ENCODE data around the gene A3GALT2. TPM values are rescaled to one million over a fixed set of nuclear protein-coding genes. Genes with fewer than 3 reads are reported as not detected.

A3GALT2 gene
- total RNA-seq, 1 experiment from 2014 or later, result not detected

- no peak for TF ChIP-seq STAT6 (CRISPR knock-in tag; conservative IDR thresholded peaks at IDR 0.05; ENCODE audit: low read depth)
- TF ChIP-seq ZBTB21 (CRISPR knock-in tag; IDR thresholded peaks at IDR 0.05; ENCODE audit: borderline replicate concordance), result no peak
These were observed 40.7 kb downstream of the A3GALT2 start (continued) for GRCh38 chr1:33280091-33280661.

GRCh38 chr1:33277488-33278084 lies 43.3 kb downstream of the A3GALT2 start:
- ChIA-PET POLR2A (no interaction called here), CTCF (interaction anchor here (0.9 to 2.8 kb wide), 3 partner anchors 17 to 140 kb away, joined by 3 to 13 read pairs (median 3); no protein-coding TSS in a partner anchor)
- H3K27ac Mint-ChIP-seq, result no peak overlapping the region

GRCh38 chr1:33276573-33277298 lies 44.2 kb downstream of the A3GALT2 start:
- Mint-ChIP-seq H3K36me3 (peaks cover 13% of the 10 kb centered on the region), H3K27ac (no peak overlapping the region), H3K4me1 (peaks cover 26% of the 10 kb centered on the region), H3K4me3 (no peak overlapping the region), H3K27me3 (ENCODE audit: low read depth) (no peaks in the 10 kb centered on the region), H3K9me3 (no peaks in the 10 kb centered on the region)
- no peak for ATAC-seq
- DNase-seq (ENCODE audit: low spot score), result no peak
- TF ChIP-seq CTCF (IDR thresholded peaks at IDR 0.05) (no peak), TP53 (CRISPR knock-in tag; IDR thresholded peaks at IDR 0.05) (no peak), MYBL2 (CRISPR knock-in tag; IDR thresholded peaks at IDR 0.05) (no peak), ZNF281 (CRISPR knock-in tag; IDR thresholded peaks at IDR 0.05) (no peak), STAT6 (CRISPR knock-in tag; conservative IDR thresholded peaks at IDR 0.05; ENCODE audit: low read depth) (no peak), ETV6 (CRISPR knock-in tag; IDR thresholded peaks at IDR 0.05) (no peak), E2F4 (CRISPR knock-in tag; IDR thresholded peaks at IDR 0.05; ENCODE audit: borderline replicate concordance, low read depth) (no peak), HMGXB4 (CRISPR knock-in tag; IDR thresholded peaks at IDR 0.05) (no peak), GABPB1 (CRISPR knock-in tag; IDR thresholded peaks at IDR 0.05) (no peak), ZNF416 (CRISPR knock-in tag; IDR thresholded peaks at IDR 0.05) (no peak)
- POLR2A ChIA-PET, result no interaction called here
- CTCF ChIA-PET, result interaction anchor here (1.0 to 2.8 kb wide), 3 partner anchors 18 to 139 kb away, joined by 3 to 13 read pairs (median 3); no protein-coding TSS in a partner anchor

More at GRCh38 chr1:33277488-33278084, 43.3 kb downstream of the A3GALT2 start:
- Mint-ChIP-seq H3K4me3 (no peak overlapping the region), H3K36me3 (peaks cover 18% of the 10 kb centered on the region), H3K9me3 (no peaks in the 10 kb centered on the region), H3K27me3 (ENCODE audit: low read depth) (no peaks in the 10 kb centered on the region), H3K4me1 (peaks cover 24% of the 10 kb centered on the region)
- DNase-seq (ENCODE audit: low spot score), result no peak
- no peak for ATAC-seq
- TF ChIP-seq E2F5 (CRISPR knock-in tag; IDR thresholded peaks at IDR 0.05), result no peak
- no peak for TF ChIP-seq SMAD4 (CRISPR knock-in tag; IDR thresholded peaks at IDR 0.05)
- TF ChIP-seq ZNF671 (CRISPR knock-in tag; IDR thresholded peaks at IDR 0.05), result no peak
- TF ChIP-seq SP1 (CRISPR knock-in tag; conservative IDR thresholded peaks at IDR 0.05), result no peak
- TF ChIP-seq NFATC4 (CRISPR knock-in tag; IDR thresholded peaks at IDR 0.05), result no peak

All from WTC11 (cell line).